Measurements from ENCODE around the gene GRAMD1A. TPM values are rescaled to one million over a fixed set of nuclear protein-coding genes. Genes with fewer than 3 reads are reported as not detected.
"Not testable (repeated sequence)": the region's sequence is repeated elsewhere in the genome, so short reads cannot be mapped to it uniquely, and the experiment has no call there.

GRAMD1A gene
- total RNA-seq, 1 donor from 2014 or later, result 27.2 TPM

GRCh38 chr19:34994286-34994642 is 5.9 kb upstream of the GRAMD1A start:
- Histone ChIP-seq H3K27ac (no peak overlapping the region), H4K20me1 (ENCODE audit: low read depth) (no peaks in the 10 kb centered on the region), H3K4me1 (peaks cover 6% of the 10 kb centered on the region), H3K4me2 (no peak overlapping the region), H3K4me3 (no peak overlapping the region), H3K27me3 (no peaks in the 10 kb centered on the region), H3K9me3 (ENCODE audit: low read depth) (no peaks in the 10 kb centered on the region), H3F3A (ENCODE audit: low read depth) (peaks cover 5% of the 10 kb centered on the region), H3K36me3 (no peaks in the 10 kb centered on the region), H3K9ac (no peak overlapping the region), H2AFZ (replicated peaks) (no peak overlapping the region), H3K79me2 (ENCODE audit: low read depth) (no peaks in the 10 kb centered on the region)
- Mint-ChIP-seq H3K27ac (no peak overlapping the region), H3K4me3 (peak overlapping the region; percentile 6), H3K9me3 (peaks cover 9% of the 10 kb centered on the region), H3K36me3 (no peaks in the 10 kb centered on the region), H3K27me3 (ENCODE audit: insufficient read depth, low read depth) (peaks cover 7% of the 10 kb centered on the region), H3K4me1 (peaks cover 12% of the 10 kb centered on the region)
- TF ChIP-seq CTCF (IDR thresholded peaks at IDR 0.05), result no peak
- TF ChIP-seq EZH2 (IDR thresholded peaks at IDR 0.05), result no peak
- TF ChIP-seq EZH2phosphoT487 (IDR thresholded peaks at IDR 0.05), result no peak
- DNase-seq (ENCODE audit: low spot score), result no peak

DNA sequence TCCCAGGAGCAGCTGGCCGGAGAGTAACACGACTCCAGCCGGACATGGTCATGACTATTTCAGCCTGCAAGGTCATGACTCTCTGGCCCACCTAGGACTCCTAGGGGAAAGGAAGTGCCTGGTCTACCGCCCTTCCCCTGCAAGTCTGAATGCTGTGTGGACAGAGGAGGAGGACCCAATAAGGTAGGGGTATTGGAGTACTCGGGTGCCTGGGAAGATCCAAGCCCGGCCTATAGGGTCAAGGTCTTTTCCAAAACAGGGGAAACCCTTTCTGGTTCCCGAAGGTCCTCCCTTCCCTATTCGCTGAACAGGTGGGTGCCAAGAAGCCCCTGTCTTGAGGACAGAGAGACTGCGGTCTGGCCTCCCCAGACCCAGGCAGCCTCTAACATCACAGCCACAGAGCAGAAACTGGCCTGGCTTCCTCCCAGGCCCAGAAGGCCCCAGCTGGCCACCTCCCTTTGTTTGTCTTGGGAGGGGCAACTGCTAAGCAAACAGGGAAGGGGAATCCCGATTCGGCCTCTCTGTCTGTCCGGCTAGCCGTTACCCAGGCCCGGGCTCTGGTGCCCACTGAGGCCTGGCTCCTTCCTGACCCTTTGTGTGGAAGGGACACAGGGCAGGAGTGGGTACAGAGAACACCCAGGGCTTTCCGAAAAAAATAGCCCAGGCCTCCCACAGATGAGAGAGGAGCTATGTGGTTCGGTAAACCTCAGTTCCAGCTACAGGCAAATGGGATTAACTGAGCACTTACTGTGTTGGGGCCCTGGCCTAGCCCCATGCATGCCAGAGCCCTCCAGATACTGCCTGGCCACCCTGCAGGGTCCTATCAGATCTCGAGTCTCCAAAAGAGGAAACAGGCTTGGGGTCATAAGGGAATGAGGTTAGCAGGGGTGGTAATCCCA is 5.2 kb upstream of the GRAMD1A start:
- H3K4me1 Mint-ChIP-seq, result peaks cover 13% of the 10 kb centered on the region
- Histone ChIP-seq H3K36me3 (no peaks in the 10 kb centered on the region), H3K27me3 (no peaks in the 10 kb centered on the region), H4K20me1 (ENCODE audit: low read depth) (no peaks in the 10 kb centered on the region), H3K79me2 (ENCODE audit: low read depth) (peaks cover 4% of the 10 kb centered on the region), H3F3A (ENCODE audit: low read depth) (peaks cover 12% of the 10 kb centered on the region), H3K4me2 (no peak overlapping the region), H2AFZ (replicated peaks) (no peak overlapping the region), H3K27ac (no peak overlapping the region), H3K9me3 (ENCODE audit: low read depth) (no peaks in the 10 kb centered on the region), H3K9ac (no peak overlapping the region), H3K4me1 (peaks cover 6% of the 10 kb centered on the region), H3K4me3 (no peak overlapping the region)
- peaks cover 7% of the 10 kb centered on the region for H3K27me3 Mint-ChIP-seq (ENCODE audit: insufficient read depth, low read depth)
- H3K27ac Mint-ChIP-seq, result no peak overlapping the region
- H3K4me3 Mint-ChIP-seq, result peak overlapping the region; percentile 52
- TF ChIP-seq CTCF (IDR thresholded peaks at IDR 0.05) (no peak), EZH2 (IDR thresholded peaks at IDR 0.05) (no peak), EZH2phosphoT487 (IDR thresholded peaks at IDR 0.05) (no peak)
- DNase-seq (ENCODE audit: low spot score), result no peak
- H3K36me3 Mint-ChIP-seq, result no peaks in the 10 kb centered on the region
- peaks cover 9% of the 10 kb centered on the region for H3K9me3 Mint-ChIP-seq

DNA sequence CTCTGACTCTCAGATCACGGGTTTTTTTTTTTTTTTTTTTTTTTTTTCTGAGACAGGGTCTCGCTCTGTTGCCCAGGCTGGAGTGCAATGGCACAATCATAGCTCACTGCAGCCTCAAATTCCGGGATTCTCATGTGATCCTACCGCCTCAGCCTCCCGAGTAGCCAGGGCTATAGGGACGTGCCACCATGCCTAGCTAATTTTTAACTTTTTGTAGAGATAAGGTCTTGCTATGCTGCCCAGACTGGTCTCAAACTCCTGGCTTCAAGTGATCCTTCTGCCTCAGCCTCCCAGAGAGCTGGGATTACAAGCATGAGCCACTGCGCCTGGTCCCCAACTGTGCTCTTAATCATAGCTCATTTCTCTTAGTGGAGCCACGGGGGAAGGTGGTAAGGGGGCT is 4.6 kb upstream of the GRAMD1A start:
- no peaks in the 10 kb centered on the region for H3K36me3 ChIP-seq
- Mint-ChIP-seq H3K4me1 (peaks cover 13% of the 10 kb centered on the region), H3K4me3 (no peak overlapping the region), H3K36me3 (no peaks in the 10 kb centered on the region), H3K27me3 (ENCODE audit: insufficient read depth, low read depth) (peaks cover 7% of the 10 kb centered on the region), H3K9me3 (peaks cover 9% of the 10 kb centered on the region), H3K27ac (no peak overlapping the region)
- peaks cover 11% of the 10 kb centered on the region for H3K79me2 ChIP-seq (ENCODE audit: low read depth)
- H3K4me1 ChIP-seq, result peaks cover 6% of the 10 kb centered on the region
- DNase-seq (ENCODE audit: low spot score), result no peak
- H3K4me3 ChIP-seq, result no peak overlapping the region
- H3K4me2 ChIP-seq, result no peak overlapping the region
- no peak for TF ChIP-seq EZH2 (IDR thresholded peaks at IDR 0.05)
- TF ChIP-seq EZH2phosphoT487 (IDR thresholded peaks at IDR 0.05), result no peak
- no peaks in the 10 kb centered on the region for H4K20me1 ChIP-seq (ENCODE audit: low read depth)
- peaks cover 14% of the 10 kb centered on the region for H3F3A ChIP-seq (ENCODE audit: low read depth)
- no peak overlapping the region for H3K27ac ChIP-seq
- no peaks in the 10 kb centered on the region for H3K9me3 ChIP-seq (ENCODE audit: low read depth)
- no peak overlapping the region for H3K9ac ChIP-seq
- no peaks in the 10 kb centered on the region for H3K27me3 ChIP-seq
- H2AFZ ChIP-seq (replicated peaks), result no peak overlapping the region

- no peak overlapping the region for H3K27ac ChIP-seq
- H3K4me3 Mint-ChIP-seq, result no peak overlapping the region
- peaks cover 25% of the 10 kb centered on the region for H3K4me1 Mint-ChIP-seq
- no peak for DNase-seq (ENCODE audit: low spot score)
- no peaks in the 10 kb centered on the region for H3K36me3 ChIP-seq
- TF ChIP-seq EZH2phosphoT487 (IDR thresholded peaks at IDR 0.05) (no peak), CTCF (IDR thresholded peaks at IDR 0.05) (no peak), EZH2 (IDR thresholded peaks at IDR 0.05) (no peak)
- no peak overlapping the region for H3K4me3 ChIP-seq
- no peak overlapping the region for H3K4me2 ChIP-seq
- H3K9me3 ChIP-seq (ENCODE audit: low read depth), result no peaks in the 10 kb centered on the region
- peaks cover 13% of the 10 kb centered on the region for H4K20me1 ChIP-seq (ENCODE audit: low read depth)
- H3K27ac Mint-ChIP-seq, result no peak overlapping the region
- peaks cover 27% of the 10 kb centered on the region for H3K79me2 ChIP-seq (ENCODE audit: low read depth)
- no peak overlapping the region for H3K9ac ChIP-seq
- H2AFZ ChIP-seq (replicated peaks), result no peak overlapping the region
- H3K4me1 ChIP-seq, result peaks cover 6% of the 10 kb centered on the region
- H3K27me3 ChIP-seq, result no peaks in the 10 kb centered on the region
- no peaks in the 10 kb centered on the region for H3K36me3 Mint-ChIP-seq
- H3K27me3 Mint-ChIP-seq (ENCODE audit: insufficient read depth, low read depth), result peaks cover 9% of the 10 kb centered on the region
- H3K9me3 Mint-ChIP-seq, result peaks cover 9% of the 10 kb centered on the region
- peaks cover 25% of the 10 kb centered on the region for H3F3A ChIP-seq (ENCODE audit: low read depth)
These were observed 3.0 kb upstream of the GRAMD1A start for GRCh38 chr19:34997071-34997617.

DNA sequence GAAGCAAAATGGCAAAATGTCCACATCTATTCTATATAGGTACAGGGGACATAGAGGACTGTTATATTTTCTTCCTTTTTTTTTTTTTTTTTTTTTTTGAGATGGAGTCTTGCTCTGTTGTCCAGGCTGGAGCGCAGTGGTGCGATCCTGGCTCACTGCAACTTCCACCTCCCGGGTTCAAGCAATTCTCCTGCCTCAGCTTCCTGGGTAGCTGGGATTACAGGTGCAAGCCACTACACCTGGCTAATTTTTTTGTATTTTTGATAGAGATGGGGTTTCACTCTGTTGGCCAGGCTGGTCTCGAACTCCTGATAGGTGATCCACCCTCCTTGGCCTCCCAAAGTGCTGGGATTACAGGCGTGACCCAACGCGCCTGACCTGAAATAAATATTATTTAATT is 1.9 kb upstream of the GRAMD1A start:
- H3K9me3 ChIP-seq (ENCODE audit: low read depth); H3K9ac ChIP-seq; DNase-seq (ENCODE audit: low spot score); H3K4me2 ChIP-seq; H2AFZ ChIP-seq (replicated peaks); H3K9me3 Mint-ChIP-seq; H3K27ac ChIP-seq; H3K27ac Mint-ChIP-seq; H3K27me3 Mint-ChIP-seq (ENCODE audit: insufficient read depth, low read depth); H3K4me1 ChIP-seq; H3K27me3 ChIP-seq; H3K4me3 ChIP-seq; H3K36me3 Mint-ChIP-seq; H3K36me3 ChIP-seq: not testable (repeated sequence)
- Histone ChIP-seq H4K20me1 (ENCODE audit: low read depth) (peaks cover 24% of the 10 kb centered on the region), H3K79me2 (ENCODE audit: low read depth) (peaks cover 37% of the 10 kb centered on the region), H3F3A (ENCODE audit: low read depth) (peaks cover 32% of the 10 kb centered on the region)
- Mint-ChIP-seq H3K4me3 (peak overlapping the region; percentile 85), H3K4me1 (peaks cover 34% of the 10 kb centered on the region)
